ENCODE measurements around the gene ULBP1. TPM values are rescaled to one million over a fixed set of nuclear protein-coding genes. Genes with fewer than 3 reads are reported as not detected.
"Not testable (repeated sequence)": the region's sequence is repeated elsewhere in the genome, so short reads cannot be mapped to it uniquely, and the experiment has no call there.

Gene ULBP1
- total RNA-seq, 1 donor from 2014 or later = 0.16 TPM

DNA sequence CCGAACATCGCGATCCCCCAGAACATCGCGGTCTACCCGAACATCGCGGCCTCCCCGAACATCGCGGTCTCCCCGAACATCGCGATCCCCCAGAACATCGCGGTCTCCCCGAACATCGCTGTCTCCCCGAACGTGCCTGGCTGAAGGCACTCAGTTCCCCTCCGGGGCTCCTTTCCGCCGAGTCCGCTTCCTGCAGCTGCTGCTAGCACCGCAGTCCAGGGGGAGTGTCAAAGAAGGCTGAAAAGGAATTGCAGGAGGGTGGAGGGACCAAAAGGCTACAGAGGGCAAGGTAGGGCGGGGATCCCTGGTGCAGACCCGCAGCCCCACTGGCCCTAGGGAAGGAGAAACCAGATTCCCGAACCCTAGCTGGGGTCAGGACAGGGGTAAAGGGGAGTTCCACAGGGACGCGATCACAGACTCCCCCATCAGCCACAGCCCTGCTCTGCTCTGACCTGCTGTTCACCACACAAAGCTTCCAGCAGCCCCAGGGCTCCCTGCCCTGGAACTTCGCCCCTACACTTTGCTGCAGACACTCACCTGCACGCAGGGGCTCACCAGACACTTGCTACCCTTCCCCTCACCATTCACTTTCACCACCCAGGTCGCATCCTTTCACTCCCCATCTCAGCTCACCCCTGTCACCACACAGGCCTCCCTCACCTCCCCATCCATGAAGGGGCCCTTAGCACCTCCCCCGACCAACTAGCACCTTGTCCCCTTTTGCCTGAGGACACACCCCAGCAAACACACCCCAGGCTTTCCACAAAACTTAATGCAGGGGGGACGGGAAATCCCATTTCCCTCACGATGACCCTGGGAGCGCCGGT lies 1.7 kb downstream of the ULBP1 start:
- intact Hi-C loops (cut with DNase I) = no loop called here
- DNase-seq (ENCODE audit: low spot score) = peak; percentile 73

DNA sequence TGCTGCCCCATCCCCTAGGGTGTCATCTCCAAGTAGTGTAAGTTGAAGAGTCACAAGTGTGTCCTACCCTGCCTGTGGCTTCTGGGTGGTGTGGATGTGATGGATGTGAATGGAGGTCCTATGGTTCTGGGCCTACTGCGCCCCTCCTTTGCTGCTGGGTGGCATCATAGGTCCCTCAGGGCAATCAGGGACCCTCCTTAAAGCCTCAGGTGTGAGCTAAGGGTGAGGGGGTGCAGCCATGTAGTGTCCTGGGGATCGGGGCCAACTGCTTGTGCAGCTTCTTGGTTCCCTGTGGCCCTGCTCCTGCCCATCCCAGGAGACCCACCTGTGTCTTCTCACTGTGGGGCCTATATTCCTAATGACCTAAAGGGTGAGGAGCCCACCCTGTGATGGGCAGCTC lies 2.6 kb downstream of the ULBP1 start:
- intact Hi-C loops (cut with DNase I) = not testable (repeated sequence)
- DNase-seq (ENCODE audit: low spot score) = peak; percentile 35

DNA sequence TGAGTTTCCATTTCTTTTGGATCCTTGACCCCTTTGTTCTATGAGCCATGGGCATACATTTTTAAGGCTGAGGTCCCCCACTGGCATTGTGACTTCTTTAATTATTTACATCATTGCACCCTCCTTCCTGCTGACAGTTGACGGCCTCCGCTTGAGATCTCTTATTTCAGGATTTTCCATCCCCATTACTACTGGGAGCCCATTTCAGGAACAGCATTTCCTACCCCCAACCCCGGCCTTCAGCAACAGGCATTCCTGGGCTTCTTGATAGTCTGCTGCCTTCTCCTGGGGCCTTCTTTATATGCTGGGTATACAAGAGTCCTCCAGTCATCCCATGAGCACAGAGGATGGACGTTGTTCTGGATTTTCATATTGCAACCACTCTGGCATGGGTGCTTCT lies 3.8 kb downstream of the ULBP1 start:
- DNase-seq (ENCODE audit: low spot score) = peak; percentile 62
- intact Hi-C loops (cut with DNase I) = no loop called here

DNA sequence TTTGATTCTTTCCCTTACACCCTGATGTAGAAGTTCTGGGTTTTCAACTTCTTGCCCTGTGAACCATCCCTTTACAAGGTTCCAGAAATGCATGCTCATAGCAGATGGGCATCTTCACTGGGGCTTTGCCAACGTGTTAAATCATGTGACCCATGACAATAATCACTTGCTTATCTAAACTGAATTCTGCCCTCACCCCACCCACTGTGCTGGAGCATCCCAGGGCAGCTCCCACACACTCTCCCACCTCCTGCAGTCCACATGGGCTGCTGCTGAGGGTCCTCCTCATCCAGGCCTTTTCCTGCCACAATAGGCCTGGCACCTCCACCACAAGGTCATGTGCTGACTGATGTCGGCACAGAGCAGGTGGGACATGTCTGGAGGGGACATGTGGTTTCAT lies 4.3 kb downstream of the ULBP1 start:
- intact Hi-C loops (cut with DNase I) = not testable (repeated sequence)

DNA sequence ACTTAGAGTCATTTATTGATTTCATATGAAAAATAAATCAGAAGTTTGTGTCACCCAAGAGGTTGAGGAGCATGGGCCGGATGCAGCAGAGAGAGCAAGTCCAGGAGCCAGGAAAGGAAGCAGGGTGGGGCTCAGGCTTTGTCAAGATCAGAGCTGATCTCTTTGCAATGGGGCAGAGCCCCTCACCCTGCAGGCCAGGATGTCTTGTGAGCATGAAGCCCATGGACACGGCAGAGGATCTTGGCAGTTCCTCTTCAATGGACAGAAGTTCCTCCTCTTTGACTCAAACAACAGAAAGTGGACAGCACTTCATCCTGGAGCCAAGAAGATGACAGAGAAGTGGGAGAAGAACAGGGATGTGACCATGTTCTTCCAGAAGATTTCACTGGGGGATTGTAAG lies 5.2 kb downstream of the ULBP1 start:
- DNase-seq (ENCODE audit: low spot score); intact Hi-C loops (cut with DNase I): not testable (repeated sequence)

More for the DNA sequence above, 4.3 kb downstream of the ULBP1 start:
- DNase-seq (ENCODE audit: low spot score) = not testable (repeated sequence)

DNA sequence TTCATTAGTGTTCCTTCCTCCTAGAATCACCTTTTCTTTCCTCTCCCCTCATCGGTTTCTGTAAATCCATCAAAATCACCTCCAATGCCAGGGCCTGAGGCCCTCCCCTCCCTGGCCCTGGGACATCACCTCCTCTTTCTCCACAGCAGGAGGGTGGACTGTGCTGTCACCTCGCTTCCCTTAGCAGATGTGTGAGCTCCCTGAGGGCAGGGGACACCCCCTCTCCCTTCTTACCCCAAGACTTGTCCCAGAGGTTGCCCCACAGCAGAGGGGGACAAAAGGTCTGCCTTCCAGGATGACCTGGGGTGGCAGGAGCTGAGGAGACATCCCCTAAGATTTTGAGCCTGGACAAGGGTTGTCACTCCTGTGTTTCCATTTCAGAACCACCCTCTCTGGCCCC lies 5.9 kb downstream of the ULBP1 start:
- DNase-seq (ENCODE audit: low spot score) = no peak

DNA sequence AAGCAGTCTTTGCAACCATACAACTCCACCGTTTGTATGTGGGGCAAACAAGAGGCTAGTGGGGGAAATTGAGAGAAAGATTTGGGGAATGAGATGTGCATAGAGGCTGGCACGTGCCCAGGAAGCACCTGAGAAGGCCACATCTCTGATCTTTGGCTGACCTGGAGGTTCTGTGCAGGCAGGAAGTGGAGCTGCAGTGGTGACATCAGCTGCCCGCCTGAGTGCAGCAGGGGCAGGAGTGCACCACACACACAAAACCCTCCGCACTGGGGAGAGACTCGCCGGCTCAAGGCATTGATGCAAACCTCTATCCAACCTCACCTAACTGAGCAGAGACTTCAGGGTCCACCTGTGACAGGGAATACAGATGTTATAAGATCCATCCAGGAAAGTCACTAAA lies 10.7 kb downstream of the ULBP1 start:
- intact Hi-C loops (cut with DNase I); DNase-seq (ENCODE audit: low spot score): not testable (repeated sequence)

More for the DNA sequence above, 5.9 kb downstream of the ULBP1 start:
- intact Hi-C loops (cut with DNase I) = no loop called here

DNA sequence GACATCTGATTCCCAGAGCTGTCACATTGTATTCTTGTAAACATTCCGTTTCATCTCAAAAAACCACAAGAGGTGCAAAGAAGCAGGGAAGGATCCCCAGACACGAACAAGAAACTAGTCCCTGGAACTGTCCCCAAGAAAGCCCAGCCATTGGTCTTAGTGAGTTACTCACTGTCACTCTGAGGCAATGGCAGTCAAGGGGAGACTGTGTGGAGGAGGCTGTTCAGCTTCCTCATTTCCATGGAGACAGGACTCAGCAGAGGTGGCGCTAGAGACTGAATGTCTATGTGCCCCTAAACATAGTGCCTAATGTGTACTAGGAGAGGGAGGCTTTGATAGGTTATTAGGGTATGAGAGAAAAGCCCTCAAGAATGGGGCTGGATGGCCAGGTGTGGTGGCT lies 11.1 kb downstream of the ULBP1 start:
- intact Hi-C loops (cut with DNase I) = no loop called here
- no peak for DNase-seq (ENCODE audit: low spot score)

DNA sequence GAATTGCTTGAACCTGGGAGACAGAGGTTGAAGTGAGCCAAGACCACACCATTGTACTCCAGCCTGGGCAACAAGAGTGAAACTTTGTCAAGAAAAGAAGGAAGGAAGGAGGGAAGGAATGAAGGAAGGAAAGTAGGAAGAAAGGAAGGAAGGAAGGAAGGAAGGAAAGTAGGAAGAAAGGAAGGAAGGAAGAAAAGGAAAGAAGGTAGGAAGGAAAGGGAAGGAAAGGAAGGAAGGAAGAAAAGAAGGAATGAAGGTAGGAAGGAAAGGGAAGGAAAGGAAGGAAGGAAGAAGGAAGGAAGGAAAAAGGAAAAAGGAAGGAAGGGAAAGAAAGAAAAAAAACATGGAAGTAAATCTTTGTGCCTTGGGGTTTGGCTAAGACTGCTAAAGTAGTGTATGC lies 11.7 kb downstream of the ULBP1 start:
- intact Hi-C loops (cut with DNase I) = no loop called here
- no peak for DNase-seq (ENCODE audit: low spot score)

DNA sequence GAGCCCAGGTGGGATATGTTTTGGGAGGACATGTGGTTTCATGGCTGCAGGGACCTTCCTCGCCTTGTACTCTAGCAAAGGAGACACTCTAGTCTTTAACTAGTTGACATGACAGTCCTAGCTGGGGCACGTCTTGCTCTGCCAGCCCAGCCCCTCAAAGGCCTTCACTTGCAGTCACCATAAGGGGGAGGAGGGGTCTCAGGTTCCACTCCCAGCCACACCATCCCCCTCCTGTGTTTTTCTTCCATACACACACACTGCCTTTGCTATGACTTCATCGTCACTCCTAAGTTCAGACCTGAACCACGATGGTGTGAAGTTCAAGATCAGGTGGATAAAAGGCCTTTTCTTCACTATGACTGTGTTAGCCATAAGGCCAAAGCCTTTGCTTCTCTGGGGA lies 13.5 kb downstream of the ULBP1 start:
- intact Hi-C loops (cut with DNase I) = no loop called here

DNA sequence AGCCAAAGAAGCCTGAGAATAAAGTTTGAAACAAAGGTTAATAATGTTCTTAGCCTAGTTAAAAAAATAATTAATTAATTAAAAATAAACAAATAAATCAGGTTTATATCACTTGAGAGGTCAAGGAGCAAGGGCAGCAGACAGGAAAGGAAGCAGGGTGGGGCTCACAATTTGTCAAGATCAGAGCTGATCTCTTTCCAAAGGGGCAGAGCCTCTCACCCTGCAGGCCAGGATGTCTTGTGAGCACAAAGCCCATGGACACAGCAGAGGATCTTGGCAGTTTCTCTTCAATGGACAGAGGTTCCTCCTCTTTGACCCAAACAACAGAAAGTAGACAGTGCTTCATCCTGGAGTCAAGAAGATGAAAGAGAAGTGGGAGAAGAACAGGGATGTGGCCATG lies 14.9 kb downstream of the ULBP1 start:
- intact Hi-C loops (cut with DNase I) = no loop called here
- DNase-seq (ENCODE audit: low spot score) = no peak

More for the DNA sequence above, 13.5 kb downstream of the ULBP1 start:
- DNase-seq (ENCODE audit: low spot score) = no peak

DNA sequence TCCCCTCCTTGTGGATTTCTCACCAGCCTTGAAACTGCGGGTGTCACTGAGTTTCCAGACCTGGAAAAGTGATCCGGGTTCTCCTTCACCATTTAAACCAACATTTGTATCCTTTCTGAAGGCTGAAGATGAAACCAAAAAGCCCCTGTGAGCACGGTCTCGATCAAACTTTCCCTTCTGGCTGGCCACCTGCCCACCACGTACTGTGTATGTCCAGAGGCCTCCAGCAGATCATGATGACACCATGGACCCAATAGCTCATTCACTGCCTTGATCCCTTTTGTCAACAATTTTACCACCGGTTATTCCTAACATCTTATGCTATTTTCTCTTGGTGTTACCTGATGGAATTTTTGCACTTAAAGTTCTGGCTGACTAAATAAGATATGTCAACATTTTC lies 15.6 kb downstream of the ULBP1 start:
- no peak for DNase-seq (ENCODE audit: low spot score)
- intact Hi-C loops (cut with DNase I) = no loop called here

DNA sequence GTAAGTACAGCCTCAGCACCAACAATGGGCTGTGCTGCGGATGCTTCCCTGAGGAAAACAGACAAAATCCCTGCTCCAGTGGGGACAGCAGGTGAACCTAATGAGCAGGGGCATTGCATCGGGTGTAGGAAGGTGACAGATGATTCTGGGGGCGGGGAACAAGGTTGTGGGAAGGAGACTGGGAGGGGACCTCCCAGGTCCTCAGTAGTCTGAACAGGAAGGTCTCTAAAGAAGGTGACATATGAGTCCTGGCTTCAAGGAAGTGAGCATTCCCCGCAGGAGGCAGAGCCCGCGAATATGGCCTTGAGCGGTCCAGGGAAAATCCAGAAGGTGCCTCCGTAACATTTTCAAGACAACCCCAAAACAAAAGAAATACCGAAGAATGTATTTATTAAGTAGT lies 19.4 kb downstream of the ULBP1 start:
- DNase-seq (ENCODE audit: low spot score) = no peak
- intact Hi-C loops (cut with DNase I) = no loop called here

DNA sequence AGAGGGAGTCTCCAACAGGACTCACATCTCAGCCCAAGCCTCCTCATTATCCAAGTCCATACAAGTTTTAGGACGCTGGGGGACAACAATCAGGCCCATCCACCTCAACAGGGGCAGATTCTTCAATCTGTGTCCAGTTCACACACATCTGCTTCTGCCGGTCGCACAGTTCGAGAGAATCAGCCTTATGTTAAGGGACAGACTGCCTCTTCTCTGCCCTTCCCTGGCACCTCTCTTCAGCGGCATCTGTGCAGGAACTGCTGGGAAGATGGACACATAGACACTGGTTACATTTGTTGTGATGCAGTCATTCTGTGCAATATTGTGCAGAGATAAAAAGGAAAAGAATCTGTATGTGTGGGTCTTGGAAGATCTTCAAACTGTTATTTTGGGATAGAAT lies 21.0 kb downstream of the ULBP1 start:
- intact Hi-C loops (cut with DNase I) = no loop called here
- no peak for DNase-seq (ENCODE audit: low spot score)

DNA sequence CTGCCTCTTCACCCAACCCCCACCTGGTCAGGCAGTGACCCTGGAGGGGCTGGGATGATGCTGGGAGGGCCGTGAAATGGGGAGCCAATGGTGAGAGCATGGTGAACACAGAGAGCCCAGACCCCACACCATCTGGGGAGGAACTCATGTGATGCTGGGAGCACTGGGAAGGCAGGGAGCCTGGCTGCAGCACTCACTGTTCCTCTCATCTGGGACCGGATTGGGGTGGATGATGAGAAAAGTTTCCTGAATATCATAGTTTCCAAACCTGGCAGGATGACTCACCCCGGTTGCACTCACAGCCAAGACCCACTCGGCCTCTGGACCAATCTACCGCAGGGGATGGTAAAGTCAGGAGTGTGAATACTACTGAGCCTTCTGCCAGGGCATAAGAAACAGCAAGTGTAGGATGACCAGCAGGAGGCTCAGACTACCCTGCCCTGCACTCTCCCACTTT lies 21.8 kb downstream of the ULBP1 start:
- intact Hi-C loops (cut with DNase I) = no loop called here
- no peak for DNase-seq (ENCODE audit: low spot score)

DNA sequence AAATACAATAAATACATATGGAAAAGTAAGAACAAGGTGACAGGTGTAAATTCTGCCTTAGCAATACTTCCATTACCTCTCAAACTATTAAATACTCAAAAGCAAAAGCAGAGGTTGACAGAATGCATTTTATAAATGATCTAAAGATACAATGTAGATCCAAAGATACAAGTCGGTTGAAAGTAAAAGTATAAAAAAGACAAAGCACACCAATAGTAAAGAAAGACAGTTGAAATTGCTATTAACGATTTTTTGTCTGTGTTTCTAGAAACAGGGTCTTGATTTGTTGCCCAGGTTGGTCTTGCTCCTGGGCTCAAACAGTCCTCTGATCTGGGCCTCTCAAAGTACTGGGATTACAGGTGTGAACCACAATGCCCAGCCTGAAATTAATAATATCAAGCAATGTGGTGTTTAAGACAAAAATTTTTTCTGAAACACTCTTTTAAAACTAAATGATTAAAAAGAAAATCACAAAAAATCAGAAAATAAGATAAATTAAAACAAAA lies 23.9 kb downstream of the ULBP1 start:
- intact Hi-C loops (cut with DNase I) = no loop called here
- no peak for DNase-seq (ENCODE audit: low spot score)

DNA sequence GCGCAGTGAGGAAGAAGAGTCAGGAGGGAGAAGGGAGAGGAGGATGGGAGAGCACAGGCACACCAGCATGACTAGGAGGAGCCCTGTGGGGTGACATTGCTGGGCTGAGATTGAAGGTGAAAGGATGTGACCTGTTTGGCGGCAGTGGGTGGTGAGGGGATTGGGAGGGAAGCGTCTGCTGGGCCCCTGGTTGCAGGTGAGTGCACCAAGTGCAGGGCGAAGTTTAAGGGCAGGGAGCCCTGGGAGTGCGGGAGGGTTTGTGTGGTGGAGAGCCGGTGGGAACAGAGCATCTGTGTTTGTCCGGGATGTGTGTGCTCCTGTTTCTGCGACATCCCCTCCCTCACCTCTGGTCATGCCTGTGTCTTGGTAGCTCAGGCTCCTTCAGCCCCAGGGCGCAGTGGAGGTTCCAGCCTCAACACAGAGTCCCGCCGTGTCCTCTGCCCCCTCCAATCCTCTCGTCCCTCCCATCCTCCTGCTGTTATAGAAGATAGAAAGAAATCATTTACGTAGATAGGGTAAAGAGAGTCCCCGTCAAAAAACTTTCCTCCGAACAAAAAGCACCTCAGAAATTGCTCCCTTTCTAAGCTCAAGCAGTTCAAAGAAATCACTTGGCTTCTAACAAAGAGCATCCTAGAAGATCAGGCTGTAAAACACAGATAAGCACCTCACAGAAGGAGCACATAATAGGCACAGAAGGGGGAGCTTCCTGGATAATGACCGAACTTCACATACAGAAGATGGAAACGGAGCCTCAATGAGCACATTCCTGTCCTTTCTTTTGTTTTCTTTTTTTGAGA lies 25.0 kb downstream of the ULBP1 start:
- intact Hi-C loops (cut with DNase I) = no loop called here
- no peak for DNase-seq (ENCODE audit: low spot score)

DNA sequence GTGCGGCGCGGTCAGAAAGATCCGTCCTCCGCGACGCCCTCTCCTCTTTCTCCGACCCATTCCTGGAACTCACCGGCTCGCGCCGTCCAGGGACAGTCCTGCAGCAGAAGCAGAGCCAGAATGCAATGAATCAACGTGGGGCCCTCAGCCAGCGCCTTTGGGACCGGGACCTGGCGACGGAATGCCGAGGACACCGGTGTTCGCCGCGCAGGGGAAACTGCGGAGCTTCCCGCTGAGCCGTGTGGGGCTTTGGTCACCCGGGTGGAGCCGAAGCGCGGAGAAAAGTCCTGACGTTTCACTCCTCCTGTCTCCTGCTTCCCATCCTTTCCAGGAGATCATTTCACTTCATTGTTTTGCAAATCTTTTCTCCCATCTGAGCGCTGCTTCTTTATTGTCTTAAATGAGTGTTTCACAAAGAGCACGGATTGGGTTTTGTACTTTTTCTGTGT lies 26.5 kb downstream of the ULBP1 start:
- DNase-seq (ENCODE audit: low spot score) = no peak
- intact Hi-C loops (cut with DNase I) = no loop called here

DNA sequence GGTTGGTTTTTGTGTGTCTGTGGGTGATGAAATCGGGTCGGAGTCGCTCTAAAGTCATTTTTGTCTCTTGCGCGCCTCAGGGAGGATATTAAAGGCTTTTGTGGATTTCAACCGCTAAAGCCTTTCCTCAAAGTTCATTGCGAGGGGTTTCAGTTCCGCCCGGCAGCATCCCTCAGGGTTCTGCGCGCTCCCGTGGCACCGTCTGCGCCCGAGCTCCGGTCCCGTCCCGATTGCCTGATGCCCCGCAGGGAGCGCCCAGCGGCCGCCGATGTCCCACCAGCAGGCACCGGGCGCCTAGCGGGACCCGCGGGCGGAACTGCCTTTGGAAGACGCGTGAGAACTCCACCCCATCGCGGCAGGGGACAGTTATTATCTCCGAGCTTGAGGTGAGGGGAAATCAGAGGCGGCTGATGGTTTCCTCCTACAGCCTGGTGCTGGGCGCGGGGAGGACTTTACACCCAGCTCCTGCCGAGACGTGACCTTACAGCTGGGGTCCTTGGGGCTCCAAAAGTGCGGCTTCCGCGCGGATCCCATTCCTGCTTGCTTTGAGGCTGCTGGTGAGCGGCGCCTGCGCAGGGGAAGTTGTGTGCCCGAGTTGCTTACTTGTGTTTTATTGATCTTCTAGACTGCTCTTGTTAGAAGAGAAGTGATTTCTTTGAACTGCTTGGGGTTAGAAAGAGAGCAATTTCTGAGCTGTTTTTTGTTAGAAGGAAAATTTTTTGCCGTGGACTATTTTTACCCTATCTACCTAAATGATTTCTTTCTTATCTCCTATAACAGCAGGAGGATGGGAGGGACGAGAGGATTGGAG lies 27.1 kb downstream of the ULBP1 start:
- no peak for DNase-seq (ENCODE audit: low spot score)
- intact Hi-C loops (cut with DNase I) = no loop called here

DNA sequence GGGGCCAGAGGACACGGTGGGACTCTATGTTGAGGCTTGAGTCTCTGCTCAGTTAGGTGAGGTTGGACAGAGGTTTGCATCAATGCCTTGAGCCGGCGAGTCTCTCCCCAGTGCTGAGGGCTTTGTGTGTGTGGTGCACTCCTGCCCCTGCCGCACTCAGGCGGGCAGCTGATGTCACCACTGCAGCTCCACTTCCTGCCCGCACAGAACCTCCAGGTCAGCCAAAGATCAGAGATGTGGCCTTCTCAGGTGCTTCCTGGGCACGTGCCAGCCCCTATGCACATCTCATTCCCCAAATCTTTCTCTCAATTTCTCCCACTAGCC lies 27.7 kb downstream of the ULBP1 start:
- DNase-seq (ENCODE audit: low spot score); intact Hi-C loops (cut with DNase I): not testable (repeated sequence)
